HCT116 (cell line): ENCODE measurements around the gene LYAR. TPM values are rescaled to one million over a fixed set of nuclear protein-coding genes. Genes with fewer than 3 reads are reported as not detected.

Experiments used
- ATAC-seq: fragments of 200-7000 bp; cut with Tn5 transposase; 2 replicates; pipeline ENCODE4 v1.9.1; 2020; ENCODE audit warnings: mild to moderate bottlenecking, moderate library complexity
- BruUV-seq: library from RNA; stranded (reverse); fragments of 400-500 nt; replicated peaks from 2 replicates; lab custom pipeline; 2021; lab: Mats Ljungman, UMichigan
- CTCF ChIA-PET: fragments of 300-600 bp; sonication (Branson Sonifier 250); formaldehyde crosslinking; loops from one replicate; lab custom pipeline; 2021; ENCODE audit warnings: antibody characterized with exemption; lab: Charles Lee
- POLR2A ChIA-PET: fragments of 300-600, 350-600 bp; sonication (Branson Sonifier 250); formaldehyde crosslinking; loops from one replicate; lab custom pipeline; 2021; ENCODE audit warnings: antibody characterized with exemption; lab: Charles Lee
- RAD21 ChIA-PET, 2 experiments: fragments of 300-600 bp; sonication (Branson Sonifier 250); formaldehyde crosslinking; loops; one replicate each; lab custom pipeline; 2023; ENCODE audit warnings: low total read pairs in 2 of 2; ENCODE audit not compliant: uncharacterized antibody in 2 of 2, unreplicated experiment in 2 of 2, low non-redundant PET in 1 of 2; lab: Charles Lee
- DNase-seq: peaks from one replicate; pipeline ENCODE4 v3.0.0-alpha.2; 2010; ENCODE audit warnings: low read depth, low spot score
- H2AFZ ChIP-seq: fragments of 200-600 bp; shearing (Covaris generic), sonication (generic); 2 replicates; pipeline ENCODE4 v1.6.1; 2017; ENCODE audit warnings: low read depth, mixed run types, mixed read lengths, antibody characterized with exemption, low read length; ENCODE audit not compliant: poor library complexity, severe bottlenecking
- H3K27ac ChIP-seq: 2 replicates; pipeline ENCODE4 v1.5.1; 2012; ENCODE audit warnings: low read depth, low read length
- H3K27me3 ChIP-seq: fragments of 200-600 bp; sonication (generic); 2 replicates; pipeline ENCODE4 v1.6.1; 2016; ENCODE audit warnings: mixed run types, low read length, mixed read lengths; ENCODE audit not compliant: insufficient read depth
- H3K36me3 ChIP-seq, 2 experiments: fragments of 200-500 bp in 1 of 2; fragments of 200-600 bp in 1 of 2; sonication (Bioruptor generic) in 1 of 2; sonication (generic) in 1 of 2; 2 replicates each; pipeline versions ENCODE4 v1.5.1 to v1.6.1; 2014 to 2016; ENCODE audit warnings: low read length in 2 of 2, inconsistent platforms in 1 of 2, mixed read lengths in 1 of 2, mixed run types in 1 of 2; ENCODE audit not compliant: insufficient read depth in 2 of 2, control insufficient read depth in 1 of 2
- H3K4me1 ChIP-seq, 2 experiments: fragments of 200-600 bp in 1 of 2; sonication (generic) in 1 of 2; 2 replicates each; pipeline versions ENCODE4 v1.5.1 to v1.6.1; 2012 to 2017; ENCODE audit warnings: low read length in 2 of 2, inconsistent platforms in 1 of 2, mild to moderate bottlenecking in 1 of 2, mixed read lengths in 1 of 2, mixed run types in 1 of 2, moderate library complexity in 1 of 2; ENCODE audit not compliant: insufficient read depth in 2 of 2, control insufficient read depth in 1 of 2
- H3K4me2 ChIP-seq: fragments of 200-600 bp; sonication (generic); 2 replicates; pipeline ENCODE4 v1.6.1; 2017; ENCODE audit warnings: mixed run types, low read length, mixed read lengths
- H3K4me3 ChIP-seq, 2 experiments: fragments of 200-600 bp in 1 of 2; sonication (generic) in 1 of 2; replicated peaks in 1 of 2; 2 replicates each; pipeline ENCODE4 v1.5.1; 2011 to 2016; ENCODE audit warnings: low read length in 2 of 2, control low read depth in 1 of 2, low read depth in 1 of 2, mild to moderate bottlenecking in 1 of 2, mixed read lengths in 1 of 2, mixed run types in 1 of 2
- H3K79me2 ChIP-seq: fragments of 200-600 bp; sonication (generic); 2 replicates; pipeline ENCODE4 v1.6.1; 2017; ENCODE audit warnings: mild to moderate bottlenecking, mixed run types, low read length, moderate library complexity, mixed read lengths; ENCODE audit not compliant: insufficient read depth
- H3K9ac ChIP-seq: fragments of 200-600 bp; sonication (generic); 2 replicates; pipeline ENCODE4 v1.6.1; 2016; ENCODE audit warnings: low read length, mixed read lengths
- H3K9me2 ChIP-seq: fragments of 200-600 bp; sonication (generic), shearing (Covaris generic); 2 replicates; pipeline ENCODE4 v1.6.1; 2017; ENCODE audit warnings: mixed run types, mild to moderate bottlenecking, moderate library complexity; ENCODE audit not compliant: insufficient read depth
- H3K9me3 ChIP-seq, 2 experiments: fragments of 200-500 bp in 1 of 2; fragments of 200-600 bp in 1 of 2; sonication (Bioruptor generic) in 1 of 2; sonication (generic) in 1 of 2; 2 replicates each; pipeline ENCODE4 v1.6.1; 2014 to 2017; ENCODE audit warnings: low read length in 2 of 2, mixed read lengths in 2 of 2, inconsistent platforms in 1 of 2, low read depth in 1 of 2, mild to moderate bottlenecking in 1 of 2, mixed run types in 1 of 2, moderate library complexity in 1 of 2; ENCODE audit not compliant: control insufficient read depth in 1 of 2, insufficient read depth in 1 of 2
- H4K20me1 ChIP-seq: fragments of 200-600 bp; sonication (generic), shearing (Covaris generic); 2 replicates; pipeline ENCODE4 v1.6.1; 2017; ENCODE audit warnings: mixed run types, mild to moderate bottlenecking, moderate library complexity; ENCODE audit not compliant: insufficient read depth
- ATF3 ChIP-seq: IDR thresholded peaks from 2 replicates; pipeline ENCODE4 v1.6.1; 2012
- EGR1 ChIP-seq: IDR thresholded peaks from 2 replicates; pipeline ENCODE4 v1.6.1; 2012; ENCODE audit warnings: low read depth
- ELF1 ChIP-seq: IDR thresholded peaks from 2 replicates; pipeline ENCODE4 v1.6.1; 2012; ENCODE audit warnings: low read depth, borderline replicate concordance
- EZH2 ChIP-seq: fragments of 200-600 bp; sonication (generic); IDR thresholded peaks from 2 replicates; pipeline ENCODE4 v1.6.1; 2017; ENCODE audit warnings: antibody characterized with exemption, mixed run types
- FOSL1 ChIP-seq: IDR thresholded peaks from 2 replicates; pipeline ENCODE4 v1.6.1; 2012; ENCODE audit warnings: low read depth
- JUND ChIP-seq: IDR thresholded peaks from 2 replicates; pipeline ENCODE4 v1.6.1; 2012
- POLR2AphosphoS5 ChIP-seq: IDR thresholded peaks from 2 replicates; pipeline ENCODE4 v1.6.1; 2011; ENCODE audit warnings: mild to moderate bottlenecking, low read depth, low read length, moderate library complexity
- RAD21 ChIP-seq: IDR thresholded peaks from 2 replicates; pipeline ENCODE4 v1.6.1; 2012; ENCODE audit warnings: low read depth, mild to moderate bottlenecking
- REST ChIP-seq: IDR thresholded peaks from 2 replicates; pipeline ENCODE4 v1.6.1; 2012; ENCODE audit warnings: low read depth
- SIN3A ChIP-seq: IDR thresholded peaks from 2 replicates; pipeline ENCODE4 v1.6.1; 2012; ENCODE audit warnings: low read depth
- SP1 ChIP-seq: IDR thresholded peaks from 2 replicates; pipeline ENCODE4 v1.6.1; 2012; ENCODE audit warnings: low read depth
- SRF ChIP-seq: IDR thresholded peaks from 2 replicates; pipeline ENCODE4 v1.6.1; 2012; ENCODE audit warnings: low read depth
- TCF7L2 ChIP-seq: IDR thresholded peaks from 2 replicates; pipeline ENCODE4 v1.7.0; 2011; ENCODE audit warnings: borderline replicate concordance, inconsistent platforms; ENCODE audit not compliant: insufficient read depth, insufficient read length; ENCODE audit errors: extremely low read depth
- YY1 ChIP-seq: IDR thresholded peaks from 2 replicates; pipeline ENCODE4 v1.6.1; 2011; ENCODE audit warnings: low read length, low read depth, moderate library complexity, mild to moderate bottlenecking; ENCODE audit not compliant: insufficient replicate concordance; ENCODE audit errors: extremely low read depth
- ZFX ChIP-seq: fragments of 450-650 bp; IDR thresholded peaks from 2 replicates; pipeline ENCODE4 v1.6.1; 2017
- intact Hi-C: fragments of 100-400 bp; cut with micrococcal nuclease; formaldehyde crosslinking; loops from 2 replicates; pipeline ENCODE4 v1.10.0; 2022
- total RNA-seq: library from RNA; stranded (reverse); gene quantifications from one replicate; pipeline ENCODE4 v1.2.1, GENCODE V29; 2021; ENCODE audit not compliant: unreplicated experiment

Gene LYAR
- total RNA-seq, 1 experiment from 2014 or later: 53.0 TPM

GRCh38 chr4:4311193-4311592 lies 21.2 kb upstream of the LYAR start:
- Histone ChIP-seq H3K4me1 (no peaks in the 10 kb centered on the region), H3K9ac (no peak overlapping the region), H3K4me3 (no peak overlapping the region), H3K79me2 (no peaks in the 10 kb centered on the region), H3K27ac (no peak overlapping the region), H2AFZ (no peak overlapping the region), H3K9me3 (no peaks in the 10 kb centered on the region), H3K27me3 (no peaks in the 10 kb centered on the region), H4K20me1 (no peaks in the 10 kb centered on the region), H3K4me2 (no peak overlapping the region), H3K36me3 (peaks cover 0 to under 1% of the 10 kb centered on the region in 2 experiments; a peak in 2 of 4 replicates), H3K9me2 (no peaks in the 10 kb centered on the region)
- DNase-seq (no peak), ATAC-seq (no peak)
- intact Hi-C loops: no loop called here
- CTCF ChIA-PET: no interaction called here
- POLR2A ChIA-PET: no interaction called here
- no TSS peak for BruUV-seq
- RAD21 ChIA-PET: no interaction called here
- TF ChIP-seq TCF7L2: no peak
- no peak for TF ChIP-seq JUND
- TF ChIP-seq ATF3: no peak
- TF ChIP-seq EZH2: no peak
- no peak for TF ChIP-seq SIN3A
- TF ChIP-seq FOSL1: no peak
- TF ChIP-seq ZFX: no peak
- TF ChIP-seq YY1: no peak
- no peak for TF ChIP-seq SRF
- no peak for TF ChIP-seq ELF1
- no peak for TF ChIP-seq EGR1
- TF ChIP-seq SP1: no peak
- no peak for TF ChIP-seq REST
- TF ChIP-seq RAD21: no peak
- TF ChIP-seq POLR2AphosphoS5: no peak
